ENCODE data around the gene KSR2.

DNA sequence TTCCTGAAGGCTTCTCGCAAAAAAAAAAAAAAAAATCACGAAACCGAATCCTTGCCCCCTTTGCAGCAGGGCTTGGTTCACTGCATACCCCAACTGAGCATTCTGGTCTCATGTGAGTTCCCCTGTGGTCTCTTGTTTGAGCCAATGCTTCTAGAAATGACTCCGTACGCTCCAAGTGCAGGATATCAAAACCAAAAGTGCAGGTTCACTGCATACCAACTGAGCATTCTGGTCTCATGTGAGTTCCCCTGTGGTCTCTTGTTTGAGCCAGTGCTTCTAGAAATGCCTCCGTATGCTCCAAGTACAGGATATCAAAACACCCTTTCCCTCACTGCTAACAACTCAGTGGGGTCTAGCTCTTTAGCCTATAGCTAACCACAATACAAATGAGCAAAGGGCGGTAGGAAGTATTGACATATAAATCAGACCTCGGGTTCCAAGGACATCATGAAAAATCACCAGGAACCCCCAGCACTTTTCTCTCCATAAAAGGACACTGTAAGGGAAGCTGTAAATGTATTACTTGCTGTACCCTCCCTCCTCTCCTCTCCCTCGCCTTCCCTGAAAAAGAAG, 401.1 kb downstream of the KSR2 start:
- TF ChIP-seq, protein P1, sequence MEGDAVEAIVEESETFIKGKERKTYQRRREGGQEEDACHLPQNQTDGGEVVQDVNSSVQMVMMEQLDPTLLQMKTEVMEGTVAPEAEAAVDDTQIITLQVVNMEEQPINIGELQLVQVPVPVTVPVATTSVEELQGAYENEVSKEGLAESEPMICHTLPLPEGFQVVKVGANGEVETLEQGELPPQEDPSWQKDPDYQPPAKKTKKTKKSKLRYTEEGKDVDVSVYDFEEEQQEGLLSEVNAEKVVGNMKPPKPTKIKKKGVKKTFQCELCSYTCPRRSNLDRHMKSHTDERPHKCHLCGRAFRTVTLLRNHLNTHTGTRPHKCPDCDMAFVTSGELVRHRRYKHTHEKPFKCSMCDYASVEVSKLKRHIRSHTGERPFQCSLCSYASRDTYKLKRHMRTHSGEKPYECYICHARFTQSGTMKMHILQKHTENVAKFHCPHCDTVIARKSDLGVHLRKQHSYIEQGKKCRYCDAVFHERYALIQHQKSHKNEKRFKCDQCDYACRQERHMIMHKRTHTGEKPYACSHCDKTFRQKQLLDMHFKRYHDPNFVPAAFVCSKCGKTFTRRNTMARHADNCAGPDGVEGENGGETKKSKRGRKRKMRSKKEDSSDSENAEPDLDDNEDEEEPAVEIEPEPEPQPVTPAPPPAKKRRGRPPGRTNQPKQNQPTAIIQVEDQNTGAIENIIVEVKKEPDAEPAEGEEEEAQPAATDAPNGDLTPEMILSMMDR (conservative IDR thresholded peaks at IDR 0.05; ENCODE audit: low read length), result no peak
- no peak for TF ChIP-seq EZH2phosphoT487 (IDR thresholded peaks at IDR 0.05; ENCODE audit: borderline replicate concordance, low read depth, low read length)

All from OCI-LY7 (cell line).